OCI-LY7 (cell line): ENCODE data around the gene COMMD1. TPM values are rescaled to one million over a fixed set of nuclear protein-coding genes. Genes with fewer than 3 reads are reported as not detected.

Experiments used
- BruUV-seq: library from RNA; stranded (reverse); fragments of 400-500 nt; replicated peaks from 2 replicates; lab custom pipeline; 2021; lab: Mats Ljungman, UMichigan
- CTCF ChIA-PET: fragments of 300-600 bp; sonication (Branson Sonifier 250); formaldehyde crosslinking; loops from one replicate; lab custom pipeline; 2022; ENCODE audit warnings: antibody characterized with exemption; ENCODE audit not compliant: unreplicated experiment; lab: Charles Lee
- POLR2A ChIA-PET: fragments of 300-600 bp; sonication (Branson Sonifier 250); formaldehyde crosslinking; loops from one replicate; lab custom pipeline; 2022; ENCODE audit warnings: antibody characterized with exemption; lab: Charles Lee
- DNase-seq: peaks from one replicate; pipeline ENCODE4 v3.0.0-alpha.2; 2015; ENCODE audit warnings: low spot score
- H2AFZ ChIP-seq: fragments of 200-600 bp; sonication (generic), shearing (Covaris generic); 2 replicates; pipeline ENCODE4 v1.6.1; 2014; ENCODE audit warnings: mild to moderate bottlenecking, antibody characterized with exemption, low read length, moderate library complexity
- H3K27ac ChIP-seq: fragments of 200-600 bp; sonication (generic); 2 replicates; pipeline ENCODE4 v1.5.1; 2014; ENCODE audit warnings: mixed run types, low read depth, mild to moderate bottlenecking, moderate library complexity, low read length, inconsistent platforms; ENCODE audit not compliant: poor library complexity, severe bottlenecking
- H3K36me3 ChIP-seq: fragments of 200-600 bp; sonication (generic); 2 replicates; pipeline ENCODE4 v1.6.1; 2014; ENCODE audit warnings: mild to moderate bottlenecking, antibody characterized with exemption, low read length, moderate library complexity, mixed read lengths; ENCODE audit not compliant: insufficient read depth
- H3K4me1 ChIP-seq: fragments of 200-600 bp; sonication (generic); 2 replicates; pipeline ENCODE4 v1.5.1; 2014; ENCODE audit warnings: mild to moderate bottlenecking, low read length; ENCODE audit not compliant: insufficient read depth, poor library complexity, severe bottlenecking
- H3K4me2 ChIP-seq: fragments of 200-600 bp; sonication (generic); 2 replicates; pipeline ENCODE4 v1.6.1; 2014; ENCODE audit warnings: mild to moderate bottlenecking, low read length
- H3K4me3 ChIP-seq: fragments of 200-600 bp; sonication (generic); 2 replicates; pipeline ENCODE4 v1.5.1; 2014; ENCODE audit warnings: mild to moderate bottlenecking, low read depth, low read length; ENCODE audit not compliant: poor library complexity, severe bottlenecking
- H3K79me2 ChIP-seq: fragments of 200-600 bp; sonication (generic); 2 replicates; pipeline ENCODE4 v1.6.1; 2016; ENCODE audit warnings: low read depth, mild to moderate bottlenecking, low read length, moderate library complexity, mixed read lengths; ENCODE audit not compliant: insufficient read depth
- H3K9me2 ChIP-seq: fragments of 200-600 bp; sonication (generic); 2 replicates; pipeline ENCODE4 v1.6.1; 2016; ENCODE audit warnings: mild to moderate bottlenecking, low read length, mixed read lengths; ENCODE audit not compliant: insufficient read depth
- H3K9me3 ChIP-seq: fragments of 200-600 bp; sonication (generic); 2 replicates; pipeline ENCODE4 v1.6.1; 2014; ENCODE audit warnings: mild to moderate bottlenecking, mixed run types, low read length, mixed read lengths
- H4K20me1 ChIP-seq: fragments of 200-600 bp; sonication (generic); 2 replicates; pipeline ENCODE4 v1.6.1; 2014; ENCODE audit warnings: mild to moderate bottlenecking, antibody characterized with exemption, low read length, moderate library complexity, mixed read lengths; ENCODE audit not compliant: insufficient read depth
- CTCF ChIP-seq: fragments of 200-600 bp; sonication (generic); conservative IDR thresholded peaks from 2 replicates; pipeline ENCODE4 v1.5.1; 2014; ENCODE audit warnings: mild to moderate bottlenecking, antibody characterized with exemption, low read length, moderate library complexity, mixed read lengths
- EZH2phosphoT487 ChIP-seq: fragments of 200-600 bp; sonication (generic); IDR thresholded peaks from 2 replicates; pipeline ENCODE4 v1.6.1; 2018; ENCODE audit warnings: low read depth, borderline replicate concordance, mild to moderate bottlenecking, mixed run types, antibody characterized with exemption, low read length, moderate library complexity, mixed read lengths
- intact Hi-C: fragments of 100-400 bp; cut with micrococcal nuclease; formaldehyde crosslinking; loops from one replicate; pipeline ENCODE4 v1.10.0; 2022; ENCODE audit not compliant: unreplicated experiment
- total RNA-seq, 2 experiments: library from RNA; depleted of rRNA in 1 of 2; stranded (reverse); fragments of >200 nt in 1 of 2; shearing (Covaris generic) in 1 of 2; gene quantifications; 2 replicates each; pipeline ENCODE4 v1.2.3, GENCODE V29; 2014 to 2022

COMMD1 gene
- total RNA-seq, 2 experiments from 2014 or later = 22.0 to 22.1 TPM

DNA sequence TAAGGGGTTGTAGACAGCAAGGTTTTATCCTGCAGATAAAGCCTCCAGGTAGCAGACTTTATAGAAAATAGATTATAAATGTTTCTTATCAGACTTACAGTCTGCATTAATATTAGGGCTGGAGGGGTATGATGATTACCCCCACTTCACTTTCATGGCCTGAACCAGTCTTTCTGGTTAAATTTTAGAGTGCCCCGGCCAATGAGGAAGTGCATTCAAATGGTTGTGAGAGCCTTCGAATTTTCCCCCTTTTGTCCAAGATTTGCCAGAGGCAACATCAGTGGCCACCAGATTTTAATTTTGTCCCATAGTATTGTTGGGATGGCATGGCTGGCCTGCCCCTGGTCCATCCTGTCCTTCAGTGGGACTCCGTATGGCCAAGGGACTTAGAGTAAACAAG, 31.6 kb downstream of the COMMD1 start:
- no peaks in the 10 kb centered on the region for H3K4me1 ChIP-seq

DNA sequence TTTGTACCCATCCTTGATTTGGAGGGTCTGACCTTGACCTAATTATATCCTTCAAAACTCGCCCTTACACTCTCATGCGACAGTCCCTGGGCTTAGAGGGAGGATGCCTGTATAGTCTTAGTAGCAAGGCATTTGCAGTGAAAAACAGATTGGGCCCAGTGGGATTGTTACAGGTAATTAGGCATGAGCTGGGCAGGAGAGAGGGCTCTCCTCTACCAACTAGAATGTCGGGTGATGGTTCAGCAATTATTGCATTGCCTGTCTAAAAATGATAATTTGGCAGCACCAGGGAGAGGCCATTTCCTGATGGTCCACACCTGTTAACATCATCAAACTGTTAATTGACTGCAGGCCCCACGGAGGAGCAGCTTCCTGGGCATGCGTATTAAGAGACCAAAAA, 32.4 kb downstream of the COMMD1 start:
- no peaks in the 10 kb centered on the region for H3K9me2 ChIP-seq
- no peak overlapping the region for H2AFZ ChIP-seq
- H3K4me3 ChIP-seq = no peak overlapping the region
- no TSS peak for BruUV-seq
- ChIA-PET CTCF (no interaction called here), POLR2A (no interaction called here)
- DNase-seq = no peak
- H4K20me1 ChIP-seq = no peaks in the 10 kb centered on the region
- no peak for TF ChIP-seq CTCF
- no peak for TF ChIP-seq EZH2phosphoT487
- H3K79me2 ChIP-seq = no peaks in the 10 kb centered on the region
- H3K9me3 ChIP-seq = no peaks in the 10 kb centered on the region
- no peak overlapping the region for H3K27ac ChIP-seq
- H3K36me3 ChIP-seq = no peaks in the 10 kb centered on the region
- H3K4me1 ChIP-seq = no peaks in the 10 kb centered on the region
- intact Hi-C loops = no loop called here
- H3K4me2 ChIP-seq = no peak overlapping the region

More for the DNA sequence above, 31.6 kb downstream of the COMMD1 start:
- intact Hi-C loops = no loop called here
- Histone ChIP-seq H2AFZ (no peak overlapping the region), H3K4me2 (no peak overlapping the region), H3K36me3 (no peaks in the 10 kb centered on the region), H3K4me3 (no peak overlapping the region), H3K27ac (no peak overlapping the region), H3K9me3 (no peaks in the 10 kb centered on the region), H3K79me2 (no peaks in the 10 kb centered on the region), H4K20me1 (no peaks in the 10 kb centered on the region), H3K9me2 (no peaks in the 10 kb centered on the region)
- BruUV-seq = no TSS peak
- TF ChIP-seq EZH2phosphoT487 (no peak), CTCF (no peak)
- no peak for DNase-seq
- ChIA-PET POLR2A (interaction anchor here (0.6 kb wide), 1 partner anchor 1084 kb away, joined by 3 read pairs; no protein-coding TSS in a partner anchor), CTCF (no interaction called here)

GRCh38 chr2:61938511-61938910, 33.0 kb downstream of the COMMD1 start:
- no peak overlapping the region for H2AFZ ChIP-seq
- no peak for TF ChIP-seq EZH2phosphoT487
- TF ChIP-seq CTCF = no peak
- POLR2A ChIA-PET = no interaction called here
- H3K4me1 ChIP-seq = no peaks in the 10 kb centered on the region
- DNase-seq = no peak
- CTCF ChIA-PET = no interaction called here
- H3K79me2 ChIP-seq = no peaks in the 10 kb centered on the region
- no TSS peak for BruUV-seq
- H3K9me2 ChIP-seq = no peaks in the 10 kb centered on the region
- intact Hi-C loops = no loop called here
- H3K4me3 ChIP-seq = no peak overlapping the region
- H3K9me3 ChIP-seq = no peaks in the 10 kb centered on the region
- H3K27ac ChIP-seq = no peak overlapping the region
- H3K36me3 ChIP-seq = no peaks in the 10 kb centered on the region
- H4K20me1 ChIP-seq = no peaks in the 10 kb centered on the region
- H3K4me2 ChIP-seq = no peak overlapping the region
